Measurements from ENCODE around the gene TOPORS. TPM values are rescaled to one million over a fixed set of nuclear protein-coding genes. Genes with fewer than 3 reads are reported as not detected.
"Not testable (repeated sequence)": the region's sequence is repeated elsewhere in the genome, so short reads cannot be mapped to it uniquely, and the experiment has no call there.

TOPORS gene
- polyA plus RNA-seq, 1 donor from 2014 or later, result 21.4 TPM

- not testable (repeated sequence) for H3K9me3 Mint-ChIP-seq, H3K36me3 Mint-ChIP-seq, H3K27me3 Mint-ChIP-seq
- Mint-ChIP-seq H3K4me1 (peaks cover 25 to 29% (median 29%) of the 10 kb centered on the region in 3 donors), H3K27ac (peak overlapping the region in 1 of 3 donors; percentile 10), H3K4me3 (peak overlapping the region in 2 of 4 donors; percentile 32 to 72)
Measured at GRCh38 chr9:32548213-32548612, 4.2 kb downstream of the TOPORS start.

GRCh38 chr9:32545884-32546283 is 6.5 kb downstream of the TOPORS start:
- H3K4me1 Mint-ChIP-seq, result peaks cover 20 to 24% (median 21%) of the 10 kb centered on the region in 3 donors
- no peak overlapping the region for H3K4me3 Mint-ChIP-seq
- no peaks in the 10 kb centered on the region for H3K9me3 Mint-ChIP-seq
- H3K27ac Mint-ChIP-seq, result no peak overlapping the region
- H3K27me3 Mint-ChIP-seq, result no peaks in the 10 kb centered on the region
- peaks cover 10% of the 10 kb centered on the region for H3K36me3 Mint-ChIP-seq

- Mint-ChIP-seq H3K27ac (no peak overlapping the region), H3K9me3 (no peaks in the 10 kb centered on the region), H3K36me3 (peaks cover 7% of the 10 kb centered on the region), H3K4me3 (no peak overlapping the region), H3K27me3 (no peaks in the 10 kb centered on the region), H3K4me1 (peaks cover 4 to 8% (median 7%) of the 10 kb centered on the region in 3 donors)
Measured at GRCh38 chr9:32543047-32543446, 9.3 kb downstream of the TOPORS start.

GRCh38 chr9:32533816-32534215 is 18.6 kb downstream of the TOPORS start:
- no peak overlapping the region for H3K27ac Mint-ChIP-seq
- H3K9me3 Mint-ChIP-seq, result no peaks in the 10 kb centered on the region
- H3K4me3 Mint-ChIP-seq, result no peak overlapping the region
- no peaks in the 10 kb centered on the region for H3K4me1 Mint-ChIP-seq
- H3K27me3 Mint-ChIP-seq, result no peaks in the 10 kb centered on the region
- H3K36me3 Mint-ChIP-seq, result peaks cover 10% of the 10 kb centered on the region

GRCh38 chr9:32533336-32533735 is 19.1 kb downstream of the TOPORS start:
- H3K27ac Mint-ChIP-seq, result no peak overlapping the region
- H3K4me3 Mint-ChIP-seq, result no peak overlapping the region
- peaks cover 10% of the 10 kb centered on the region for H3K36me3 Mint-ChIP-seq
- no peaks in the 10 kb centered on the region for H3K27me3 Mint-ChIP-seq
- peaks cover 0 to 1% (median 0%) of the 10 kb centered on the region in 3 donors for H3K4me1 Mint-ChIP-seq
- no peaks in the 10 kb centered on the region for H3K9me3 Mint-ChIP-seq

GRCh38 chr9:32526707-32527048 is 25.7 kb downstream of the TOPORS start:
- Mint-ChIP-seq H3K4me3 (peak overlapping the region; percentile 92 to 98 (median 96)), H3K27me3 (no peaks in the 10 kb centered on the region), H3K27ac (peak overlapping the region; percentile 76 to 96 (median 87)), H3K4me1 (peaks cover 30 to 41% (median 40%) of the 10 kb centered on the region in 3 donors), H3K36me3 (peaks cover 2% of the 10 kb centered on the region), H3K9me3 (peaks cover 0 to 6% (median 4%) of the 10 kb centered on the region in 3 donors)

GRCh38 chr9:32526041-32526706 is 26.2 kb downstream of the TOPORS start, which contains the start of gene RIGI:
Gene RIGI, minus strand, starts transcription at chr9:32526196. Its CDS starts 30 bp downstream, at chr9:32526166.
- H3K4me1 Mint-ChIP-seq, result peaks cover 30 to 46% (median 40%) of the 10 kb centered on the region in 3 donors
- H3K36me3 Mint-ChIP-seq, result peaks cover 2% of the 10 kb centered on the region
- peak within 1 kb of the TSS; percentile 76 to 96 (median 87) for H3K27ac Mint-ChIP-seq

GRCh38 chr9:32525709-32526030 is 26.7 kb downstream of the TOPORS start:
- Mint-ChIP-seq H3K4me3 (peak overlapping the region; percentile 92 to 98 (median 96)), H3K36me3 (no peaks in the 10 kb centered on the region), H3K27ac (peak overlapping the region; percentile 76 to 96 (median 87)), H3K9me3 (peaks cover 0 to 6% (median 4%) of the 10 kb centered on the region in 3 donors), H3K27me3 (no peaks in the 10 kb centered on the region), H3K4me1 (peaks cover 30 to 46% (median 40%) of the 10 kb centered on the region in 3 donors)

More at GRCh38 chr9:32526041-32526706, 26.2 kb downstream of the TOPORS start, which contains the start of gene RIGI:
- no peaks in the 10 kb centered on the region for H3K27me3 Mint-ChIP-seq
- H3K9me3 Mint-ChIP-seq, result peaks cover 0 to 6% (median 4%) of the 10 kb centered on the region in 3 donors
- peak within 1 kb of the TSS; percentile 92 to 98 (median 96) for H3K4me3 Mint-ChIP-seq

GRCh38 chr9:32524892-32525708 is 27.3 kb downstream of the TOPORS start:
- Mint-ChIP-seq H3K9me3 (peaks cover 0 to 6% (median 4%) of the 10 kb centered on the region in 3 donors), H3K36me3 (no peaks in the 10 kb centered on the region), H3K27me3 (no peaks in the 10 kb centered on the region), H3K27ac (peak overlapping the region; percentile 76 to 96 (median 87)), H3K4me3 (peak overlapping the region; percentile 92 to 98 (median 96)), H3K4me1 (peaks cover 30 to 46% (median 40%) of the 10 kb centered on the region in 3 donors)

- H3K36me3 Mint-ChIP-seq, H3K9me3 Mint-ChIP-seq, H3K27me3 Mint-ChIP-seq: not testable (repeated sequence)
- Mint-ChIP-seq H3K4me1 (peaks cover 30 to 46% (median 40%) of the 10 kb centered on the region in 3 donors), H3K27ac (peak overlapping the region in 2 of 3 donors; percentile 60 to 63), H3K4me3 (peak overlapping the region; percentile 92 to 98 (median 96))
Measured at GRCh38 chr9:32524558-32524891, 27.9 kb downstream of the TOPORS start.

GRCh38 chr9:32523910-32524309 is 28.5 kb downstream of the TOPORS start:
- peaks cover 30 to 46% (median 40%) of the 10 kb centered on the region in 3 donors for H3K4me1 Mint-ChIP-seq
- H3K27me3 Mint-ChIP-seq, result no peaks in the 10 kb centered on the region
- H3K9me3 Mint-ChIP-seq, result peaks cover 0 to 6% (median 4%) of the 10 kb centered on the region in 3 donors
- H3K27ac Mint-ChIP-seq, result peak overlapping the region in 2 of 3 donors; percentile 3 to 60
- peak overlapping the region; percentile 51 to 98 (median 76) for H3K4me3 Mint-ChIP-seq
- H3K36me3 Mint-ChIP-seq, result peaks cover under 1% of the 10 kb centered on the region

GRCh38 chr9:32518276-32518675 is 34.1 kb downstream of the TOPORS start:
- peak overlapping the region in 1 of 3 donors; percentile 47 for H3K27ac Mint-ChIP-seq
- no peak overlapping the region for H3K4me3 Mint-ChIP-seq
- H3K27me3 Mint-ChIP-seq, result no peaks in the 10 kb centered on the region
- H3K36me3 Mint-ChIP-seq, result peaks cover 16% of the 10 kb centered on the region
- H3K4me1 Mint-ChIP-seq, result peaks cover 11 to 32% (median 12%) of the 10 kb centered on the region in 3 donors
- H3K9me3 Mint-ChIP-seq, result peaks cover 0 to 4% (median 2%) of the 10 kb centered on the region in 3 donors

- Mint-ChIP-seq H3K9me3 (peaks cover 0 to 3% (median 0%) of the 10 kb centered on the region in 3 donors), H3K36me3 (peaks cover 16% of the 10 kb centered on the region), H3K4me1 (peaks cover 12 to 28% (median 18%) of the 10 kb centered on the region in 3 donors), H3K27ac (no peak overlapping the region), H3K4me3 (no peak overlapping the region), H3K27me3 (no peaks in the 10 kb centered on the region)
Measured at GRCh38 chr9:32516241-32516640, 36.1 kb downstream of the TOPORS start.

GRCh38 chr9:32508728-32509127 is 43.7 kb downstream of the TOPORS start:
- Mint-ChIP-seq H3K4me3 (no peak overlapping the region), H3K27me3 (no peaks in the 10 kb centered on the region), H3K9me3 (peaks cover 0 to 3% (median 0%) of the 10 kb centered on the region in 3 donors), H3K36me3 (peaks cover 1% of the 10 kb centered on the region), H3K27ac (no peak overlapping the region), H3K4me1 (peaks cover 11 to 33% (median 25%) of the 10 kb centered on the region in 3 donors)

- Mint-ChIP-seq H3K27me3 (no peaks in the 10 kb centered on the region), H3K36me3 (peaks cover 2% of the 10 kb centered on the region), H3K4me3 (no peak overlapping the region), H3K27ac (peak overlapping the region in 1 of 3 donors; percentile 43), H3K4me1 (peaks cover 0 to 3% (median 0%) of the 10 kb centered on the region in 3 donors), H3K9me3 (no peaks in the 10 kb centered on the region)
Measured at GRCh38 chr9:32503008-32503407, 49.4 kb downstream of the TOPORS start.

All from IgD-negative memory B cell (primary cell).